ENCODE results near the gene CAND2.

DNA sequence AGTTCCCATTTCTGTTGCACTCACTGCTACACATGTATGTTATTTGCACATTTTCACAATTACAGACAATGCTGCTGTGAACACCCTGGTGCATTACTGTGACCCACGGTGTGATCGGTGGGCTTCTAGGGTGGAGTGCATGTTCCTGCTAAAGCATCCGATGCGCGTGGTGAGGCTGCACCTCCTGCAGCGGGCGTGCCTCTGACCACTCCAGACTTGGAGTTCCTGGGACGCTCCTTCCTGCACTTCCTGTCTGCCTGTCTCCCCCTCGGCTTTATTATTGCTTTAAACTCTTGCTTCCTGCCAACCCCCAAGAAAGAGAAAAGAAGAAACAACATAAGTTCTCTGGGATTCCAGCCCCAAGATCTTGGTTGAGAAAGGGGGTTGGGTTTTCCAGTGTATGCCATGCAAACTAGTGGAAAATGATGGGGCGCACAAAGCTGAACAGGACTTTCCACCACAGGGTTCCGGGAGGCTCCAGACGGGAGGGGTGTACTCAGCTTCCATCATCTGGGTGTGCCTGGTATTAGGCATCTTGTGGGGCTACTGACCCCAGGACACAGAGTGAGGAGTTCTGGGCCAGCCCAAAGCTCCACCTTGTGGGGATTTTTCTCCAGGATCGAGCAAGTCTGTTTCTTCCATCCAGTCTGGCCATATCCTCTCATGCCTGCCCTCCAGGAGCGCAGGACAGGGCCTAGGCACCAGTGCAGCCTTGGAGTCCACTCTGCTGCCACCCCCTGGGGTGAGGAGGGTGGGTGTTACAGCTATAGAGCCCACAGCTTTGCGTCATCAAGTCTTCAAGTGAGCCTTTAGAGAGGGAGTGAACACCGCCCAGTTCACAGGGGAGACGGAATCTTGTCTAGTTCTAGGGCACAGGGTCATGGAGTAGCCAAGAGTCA is 33.7 kb downstream of the CAND2 start:
- TF ChIP-seq, protein P1, sequence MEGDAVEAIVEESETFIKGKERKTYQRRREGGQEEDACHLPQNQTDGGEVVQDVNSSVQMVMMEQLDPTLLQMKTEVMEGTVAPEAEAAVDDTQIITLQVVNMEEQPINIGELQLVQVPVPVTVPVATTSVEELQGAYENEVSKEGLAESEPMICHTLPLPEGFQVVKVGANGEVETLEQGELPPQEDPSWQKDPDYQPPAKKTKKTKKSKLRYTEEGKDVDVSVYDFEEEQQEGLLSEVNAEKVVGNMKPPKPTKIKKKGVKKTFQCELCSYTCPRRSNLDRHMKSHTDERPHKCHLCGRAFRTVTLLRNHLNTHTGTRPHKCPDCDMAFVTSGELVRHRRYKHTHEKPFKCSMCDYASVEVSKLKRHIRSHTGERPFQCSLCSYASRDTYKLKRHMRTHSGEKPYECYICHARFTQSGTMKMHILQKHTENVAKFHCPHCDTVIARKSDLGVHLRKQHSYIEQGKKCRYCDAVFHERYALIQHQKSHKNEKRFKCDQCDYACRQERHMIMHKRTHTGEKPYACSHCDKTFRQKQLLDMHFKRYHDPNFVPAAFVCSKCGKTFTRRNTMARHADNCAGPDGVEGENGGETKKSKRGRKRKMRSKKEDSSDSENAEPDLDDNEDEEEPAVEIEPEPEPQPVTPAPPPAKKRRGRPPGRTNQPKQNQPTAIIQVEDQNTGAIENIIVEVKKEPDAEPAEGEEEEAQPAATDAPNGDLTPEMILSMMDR (IDR thresholded peaks at IDR 0.05; ENCODE audit: insufficient read depth, low read length, poor library complexity, severe bottlenecking), result no peak
- no peak for TF ChIP-seq EZH2phosphoT487 (conservative IDR thresholded peaks at IDR 0.05; ENCODE audit: low read length)

Data from SU-DHL-6 (cell line).